HG03342 (cell line): ENCODE data around the gene CPED1.
"Not testable (repeated sequence)": the region's sequence is repeated elsewhere in the genome, so short reads cannot be mapped to it uniquely, and the experiment has no call there.

Experiments
- ATAC-seq: cut with Tn5 transposase; IDR thresholded peaks from one replicate; pipeline ENCODE4 v1.9.1; 2021; ENCODE audit warnings: mild to moderate bottlenecking, moderate library complexity; ENCODE audit not compliant: unreplicated experiment

CPED1 gene

GRCh38 chr7:121059979-121060509, 71.5 kb downstream of the CPED1 start:
- ATAC-seq: not testable (repeated sequence)

- no peak for ATAC-seq
Observed at GRCh38 chr7:121061677-121062582, 73.4 kb downstream of the CPED1 start.

GRCh38 chr7:121062671-121063279, 74.3 kb downstream of the CPED1 start:
- ATAC-seq: no peak

GRCh38 chr7:121067717-121068116, 79.2 kb downstream of the CPED1 start:
- ATAC-seq: not testable (repeated sequence)

- ATAC-seq: no peak
Observed at GRCh38 chr7:121069346-121070100, 81.0 kb downstream of the CPED1 start.

- no peak for ATAC-seq
Observed at GRCh38 chr7:121071132-121071531, 82.6 kb downstream of the CPED1 start.

- no peak for ATAC-seq
Observed at GRCh38 chr7:121071662-121072061, 83.2 kb downstream of the CPED1 start.

- no peak for ATAC-seq
Observed at GRCh38 chr7:121072826-121073225, 84.3 kb downstream of the CPED1 start.

- ATAC-seq: no peak
Observed at GRCh38 chr7:121073463-121074099, 85.1 kb downstream of the CPED1 start.

- not testable (repeated sequence) for ATAC-seq
Observed at GRCh38 chr7:121075424-121075841, 86.9 kb downstream of the CPED1 start.

GRCh38 chr7:121075952-121076349, 87.4 kb downstream of the CPED1 start:
- ATAC-seq: no peak

- ATAC-seq: no peak
Observed at GRCh38 chr7:121076350-121077164, 88.0 kb downstream of the CPED1 start.

- no peak for ATAC-seq
Observed at GRCh38 chr7:121077165-121077630, 88.7 kb downstream of the CPED1 start.

- ATAC-seq: no peak
Observed at GRCh38 chr7:121078701-121079227, 90.3 kb downstream of the CPED1 start.

GRCh38 chr7:121079425-121080169, 91.1 kb downstream of the CPED1 start:
- no peak for ATAC-seq

GRCh38 chr7:121080257-121080912, 91.9 kb downstream of the CPED1 start:
- no peak for ATAC-seq

- ATAC-seq: no peak
Observed at GRCh38 chr7:121080913-121081326, 92.4 kb downstream of the CPED1 start.

- peak; percentile 78 for ATAC-seq
Observed at GRCh38 chr7:121081327-121081936, 92.9 kb downstream of the CPED1 start.
